GM10266 (cell line): ENCODE measurements around the gene SERINC5.

Experiments used
- DNase-seq: peaks from one replicate; pipeline ENCODE4 v3.0.0; 2012; ENCODE audit errors: extremely low spot score
- TF ChIP-seq, protein P1 (sequence below): IDR thresholded peaks from 2 replicates; pipeline ENCODE4 v1.5.1; 2012; ENCODE audit warnings: mild to moderate bottlenecking, low read depth; ENCODE audit not compliant: control insufficient read depth, insufficient read depth; ENCODE audit errors: missing control alignments

SERINC5 gene

DNA sequence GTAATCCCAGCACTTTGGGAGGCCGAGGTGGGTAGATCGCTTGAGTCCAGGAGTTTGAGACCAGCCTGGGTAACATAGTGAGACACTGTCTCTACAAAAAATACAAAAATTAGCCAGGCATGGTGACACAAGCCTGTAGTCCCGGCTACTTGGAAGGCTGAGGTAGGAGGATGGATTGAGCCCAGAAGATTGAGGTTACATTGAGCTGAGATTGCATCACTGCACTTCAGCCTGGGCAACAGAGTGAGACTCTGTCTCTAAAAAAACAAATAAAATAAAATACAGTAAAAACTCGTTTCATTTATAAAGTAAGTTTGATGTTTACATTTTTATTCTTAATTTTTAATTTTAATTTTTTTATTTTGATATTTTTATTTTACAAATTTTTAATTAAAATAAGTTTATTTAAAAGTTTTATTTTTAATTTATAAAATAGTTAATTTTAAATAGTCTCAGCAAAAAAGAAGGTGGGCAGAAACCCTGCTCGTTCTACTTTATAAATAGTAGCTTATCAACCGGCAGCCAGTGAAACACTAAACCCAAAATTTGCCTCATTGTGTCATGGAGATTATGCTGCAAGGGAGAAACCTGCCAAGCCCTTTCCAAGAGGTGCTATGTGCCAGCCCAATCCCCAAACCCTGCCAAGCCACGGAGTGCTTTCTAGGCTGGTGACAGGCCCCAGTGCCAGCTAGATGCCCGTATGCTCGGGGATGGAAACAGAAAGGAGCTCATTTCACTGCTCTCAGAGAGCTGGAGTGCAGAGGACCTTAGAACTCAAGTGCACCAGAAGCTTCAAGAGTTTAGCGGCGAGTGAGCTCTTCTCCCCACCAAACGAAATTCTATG lies 38.9 kb downstream of the SERINC5 start:
- DNase-seq, result no peak
- TF ChIP-seq, protein P1, sequence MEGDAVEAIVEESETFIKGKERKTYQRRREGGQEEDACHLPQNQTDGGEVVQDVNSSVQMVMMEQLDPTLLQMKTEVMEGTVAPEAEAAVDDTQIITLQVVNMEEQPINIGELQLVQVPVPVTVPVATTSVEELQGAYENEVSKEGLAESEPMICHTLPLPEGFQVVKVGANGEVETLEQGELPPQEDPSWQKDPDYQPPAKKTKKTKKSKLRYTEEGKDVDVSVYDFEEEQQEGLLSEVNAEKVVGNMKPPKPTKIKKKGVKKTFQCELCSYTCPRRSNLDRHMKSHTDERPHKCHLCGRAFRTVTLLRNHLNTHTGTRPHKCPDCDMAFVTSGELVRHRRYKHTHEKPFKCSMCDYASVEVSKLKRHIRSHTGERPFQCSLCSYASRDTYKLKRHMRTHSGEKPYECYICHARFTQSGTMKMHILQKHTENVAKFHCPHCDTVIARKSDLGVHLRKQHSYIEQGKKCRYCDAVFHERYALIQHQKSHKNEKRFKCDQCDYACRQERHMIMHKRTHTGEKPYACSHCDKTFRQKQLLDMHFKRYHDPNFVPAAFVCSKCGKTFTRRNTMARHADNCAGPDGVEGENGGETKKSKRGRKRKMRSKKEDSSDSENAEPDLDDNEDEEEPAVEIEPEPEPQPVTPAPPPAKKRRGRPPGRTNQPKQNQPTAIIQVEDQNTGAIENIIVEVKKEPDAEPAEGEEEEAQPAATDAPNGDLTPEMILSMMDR, result no peak

DNA sequence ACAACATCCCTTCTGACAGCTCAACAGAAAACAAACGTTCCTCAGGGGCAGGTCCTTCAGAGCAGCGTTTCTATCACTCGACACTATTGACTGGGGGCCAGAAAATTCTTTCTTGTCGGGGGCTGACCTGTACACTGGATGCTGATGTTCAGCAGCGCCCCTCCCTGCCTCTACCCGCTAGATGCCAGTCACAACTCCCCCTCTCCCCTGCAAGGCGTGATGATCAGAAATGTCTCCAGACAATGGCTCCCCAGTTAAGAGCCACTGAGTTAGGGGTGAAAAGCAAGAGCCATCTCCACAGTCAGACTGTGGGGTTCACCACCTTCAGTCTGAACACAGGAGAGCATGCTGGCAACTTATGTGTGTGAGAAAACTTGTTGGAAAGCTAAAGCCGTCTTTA lies 39.8 kb downstream of the SERINC5 start:
- TF ChIP-seq, protein P1, result no peak
- no peak for DNase-seq

DNA sequence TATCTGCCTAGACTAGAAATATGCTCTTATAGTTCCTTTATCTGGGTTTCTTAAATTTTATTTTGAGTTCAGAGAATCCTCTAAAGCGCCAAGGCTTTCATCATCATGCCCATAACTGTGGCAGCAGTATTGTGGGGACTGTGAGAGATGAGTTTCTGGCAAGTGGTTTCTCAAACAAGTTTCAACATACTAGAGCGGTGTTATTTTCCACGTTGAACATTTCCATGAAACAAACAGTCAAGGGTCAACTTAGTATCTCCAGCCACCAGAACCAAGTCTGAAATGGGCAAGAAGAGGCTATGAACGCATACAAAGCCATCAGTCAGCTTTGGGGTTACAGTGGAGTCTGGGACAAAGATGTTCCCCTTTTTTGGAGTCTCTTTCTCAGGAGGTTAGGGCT lies 40.3 kb downstream of the SERINC5 start:
- DNase-seq, result no peak
- TF ChIP-seq, protein P1, result no peak

DNA sequence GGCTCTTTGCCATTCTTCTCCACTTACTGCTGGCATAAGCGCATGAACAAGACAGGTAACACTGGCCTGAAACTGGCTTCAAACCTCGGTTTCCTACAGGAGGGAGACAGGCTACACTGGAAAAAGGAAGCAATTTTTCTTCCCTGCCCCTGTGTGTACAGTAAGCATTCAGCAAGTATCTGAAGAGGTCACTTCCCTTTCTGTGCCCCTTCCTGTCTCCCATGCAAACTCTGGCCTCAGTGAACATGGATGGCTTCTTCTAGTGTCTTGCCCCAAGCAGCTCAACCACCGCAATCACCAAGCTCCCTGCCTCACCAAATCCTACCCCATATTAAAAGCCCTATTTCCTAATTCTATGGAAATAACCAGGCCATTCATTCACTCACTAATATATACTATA lies 42.4 kb downstream of the SERINC5 start:
- DNase-seq, result no peak

DNA sequence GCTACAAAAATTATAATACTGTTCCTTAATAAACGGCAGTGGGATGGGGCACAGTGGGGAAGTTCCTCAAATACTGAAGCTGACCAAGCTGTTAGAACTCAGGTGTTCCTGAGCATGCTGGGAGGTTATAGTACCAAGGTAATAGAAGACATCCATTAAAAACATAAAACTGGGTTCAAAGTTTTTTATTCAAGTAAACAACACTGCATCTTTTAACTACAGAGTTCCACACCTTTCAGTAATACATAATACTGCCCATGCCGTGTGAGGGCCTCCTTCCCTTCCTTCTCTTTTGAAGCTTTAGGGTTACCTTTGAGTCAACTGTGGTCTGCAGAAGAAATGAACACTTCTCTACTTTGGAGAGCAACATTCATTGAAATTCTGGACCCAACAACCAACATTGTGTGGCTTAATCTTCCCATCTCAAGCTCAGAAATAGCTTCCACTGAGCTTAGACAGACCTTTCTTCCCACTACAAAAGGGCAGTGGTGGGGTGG lies 43.6 kb downstream of the SERINC5 start:
- DNase-seq, result no peak
- TF ChIP-seq, protein P1, result no peak

More for the DNA sequence above, 42.4 kb downstream of the SERINC5 start:
- TF ChIP-seq, protein P1, result no peak

DNA sequence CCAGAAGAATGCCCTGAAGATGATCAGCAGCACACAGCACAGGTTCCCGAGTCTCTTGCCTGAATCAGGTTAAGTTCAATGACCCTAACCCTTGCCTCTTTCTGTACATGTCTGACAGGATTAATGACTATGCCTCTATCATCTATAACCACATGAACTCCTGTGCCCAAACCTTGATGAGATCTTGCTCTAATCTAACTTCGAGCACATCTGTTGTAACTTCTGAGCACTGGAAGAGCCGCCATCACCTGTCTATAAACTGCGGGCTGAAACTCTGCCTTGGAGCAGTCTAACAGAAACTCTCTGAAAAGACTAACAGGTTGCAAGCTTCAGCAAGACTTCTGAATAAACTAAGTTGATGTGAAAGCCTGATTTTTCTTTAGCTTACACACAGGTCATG lies 44.5 kb downstream of the SERINC5 start:
- DNase-seq, result no peak
- TF ChIP-seq, protein P1, result no peak

DNA sequence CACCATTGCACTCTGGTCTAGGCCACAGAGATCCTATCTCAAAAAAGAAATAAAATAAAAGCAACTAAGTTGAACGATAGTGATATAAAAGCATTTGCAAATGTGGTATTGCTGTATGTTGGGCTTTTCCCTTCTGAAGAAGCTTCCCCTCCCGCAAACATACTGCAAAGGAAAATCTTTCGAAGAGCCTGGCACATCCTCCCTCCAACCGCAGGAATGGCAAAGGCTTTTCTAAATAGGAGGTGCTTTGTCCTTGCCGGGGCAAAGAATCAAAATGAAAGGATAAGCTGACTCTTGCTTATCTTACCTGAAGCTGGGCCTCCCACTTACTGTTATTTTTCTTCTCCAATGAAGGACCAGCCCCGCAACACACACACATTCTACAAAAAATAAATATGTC lies 45.8 kb downstream of the SERINC5 start:
- no peak for DNase-seq
- TF ChIP-seq, protein P1, result no peak
